ENCODE results near the gene MAD1L1.
A peak's percentile ranks its signal among the peaks of the same experiment; 100 is the strongest.

Gene MAD1L1

DNA sequence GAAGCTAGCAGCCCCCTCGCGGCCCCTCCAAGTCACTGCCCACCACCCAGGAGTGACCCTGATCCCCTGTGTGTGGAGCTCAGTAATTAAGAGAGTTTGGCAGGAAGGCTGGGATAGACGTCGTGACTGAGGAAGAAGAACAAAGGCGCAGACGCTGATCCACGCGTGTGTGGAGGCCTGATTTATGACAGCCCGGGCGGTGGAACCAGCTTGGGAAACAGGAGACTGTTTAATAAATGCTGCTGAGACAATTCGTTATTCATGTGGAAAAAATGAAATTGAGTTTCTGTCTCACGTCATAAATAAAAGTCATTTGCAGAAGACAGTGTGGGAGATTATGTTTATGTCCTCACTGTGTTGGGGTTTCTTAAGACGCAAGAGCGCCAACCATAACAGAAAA, 431.8 kb downstream of the MAD1L1 start:
- TF ChIP-seq, protein P1, sequence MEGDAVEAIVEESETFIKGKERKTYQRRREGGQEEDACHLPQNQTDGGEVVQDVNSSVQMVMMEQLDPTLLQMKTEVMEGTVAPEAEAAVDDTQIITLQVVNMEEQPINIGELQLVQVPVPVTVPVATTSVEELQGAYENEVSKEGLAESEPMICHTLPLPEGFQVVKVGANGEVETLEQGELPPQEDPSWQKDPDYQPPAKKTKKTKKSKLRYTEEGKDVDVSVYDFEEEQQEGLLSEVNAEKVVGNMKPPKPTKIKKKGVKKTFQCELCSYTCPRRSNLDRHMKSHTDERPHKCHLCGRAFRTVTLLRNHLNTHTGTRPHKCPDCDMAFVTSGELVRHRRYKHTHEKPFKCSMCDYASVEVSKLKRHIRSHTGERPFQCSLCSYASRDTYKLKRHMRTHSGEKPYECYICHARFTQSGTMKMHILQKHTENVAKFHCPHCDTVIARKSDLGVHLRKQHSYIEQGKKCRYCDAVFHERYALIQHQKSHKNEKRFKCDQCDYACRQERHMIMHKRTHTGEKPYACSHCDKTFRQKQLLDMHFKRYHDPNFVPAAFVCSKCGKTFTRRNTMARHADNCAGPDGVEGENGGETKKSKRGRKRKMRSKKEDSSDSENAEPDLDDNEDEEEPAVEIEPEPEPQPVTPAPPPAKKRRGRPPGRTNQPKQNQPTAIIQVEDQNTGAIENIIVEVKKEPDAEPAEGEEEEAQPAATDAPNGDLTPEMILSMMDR (IDR thresholded peaks at IDR 0.05; ENCODE audit: low read depth, low read length), result no peak
- no peaks in the 10 kb centered on the region for H3K36me3 ChIP-seq

DNA sequence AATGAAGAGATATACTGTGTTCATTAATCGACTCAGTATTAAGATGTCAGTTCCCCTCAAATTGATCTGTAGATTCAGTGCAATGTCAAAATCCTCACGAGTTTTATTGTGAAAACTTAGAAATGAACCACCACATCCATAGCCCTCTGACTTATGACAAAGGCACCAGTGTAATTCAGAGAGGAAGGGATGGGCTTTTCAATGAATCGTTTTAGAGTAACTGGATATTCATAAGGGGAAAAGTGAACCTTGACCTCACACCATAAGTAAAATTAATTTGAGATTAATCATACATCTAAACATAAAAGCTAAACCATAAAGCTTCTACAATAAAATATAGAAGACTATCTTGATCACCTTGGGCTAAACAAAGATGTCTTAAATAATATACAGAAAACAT, 434.6 kb downstream of the MAD1L1 start:
- Histone ChIP-seq H3K4me3 (ENCODE audit: low read depth, low read length) (no peak overlapping the region), H3K4me1 (no peaks in the 10 kb centered on the region), H3K9me3 (peaks cover 3% of the 10 kb centered on the region; the same call in 1 of the 2 replicates), H3K36me3 (no peaks in the 10 kb centered on the region), H3K27me3 (no peaks in the 10 kb centered on the region; the same call in 1 of the 2 replicates)
- TF ChIP-seq, protein P1 (IDR thresholded peaks at IDR 0.05; ENCODE audit: low read depth, low read length), result no peak
- DNase-seq, result no peak

More for the DNA sequence above, 431.8 kb downstream of the MAD1L1 start:
- Histone ChIP-seq H3K9me3 (peaks cover 3% of the 10 kb centered on the region; the same call in 1 of the 2 replicates), H3K27me3 (no peaks in the 10 kb centered on the region; the same call in 1 of the 2 replicates), H3K4me3 (ENCODE audit: low read depth, low read length) (no peak overlapping the region), H3K4me1 (no peaks in the 10 kb centered on the region)
- DNase-seq, result no peak

DNA sequence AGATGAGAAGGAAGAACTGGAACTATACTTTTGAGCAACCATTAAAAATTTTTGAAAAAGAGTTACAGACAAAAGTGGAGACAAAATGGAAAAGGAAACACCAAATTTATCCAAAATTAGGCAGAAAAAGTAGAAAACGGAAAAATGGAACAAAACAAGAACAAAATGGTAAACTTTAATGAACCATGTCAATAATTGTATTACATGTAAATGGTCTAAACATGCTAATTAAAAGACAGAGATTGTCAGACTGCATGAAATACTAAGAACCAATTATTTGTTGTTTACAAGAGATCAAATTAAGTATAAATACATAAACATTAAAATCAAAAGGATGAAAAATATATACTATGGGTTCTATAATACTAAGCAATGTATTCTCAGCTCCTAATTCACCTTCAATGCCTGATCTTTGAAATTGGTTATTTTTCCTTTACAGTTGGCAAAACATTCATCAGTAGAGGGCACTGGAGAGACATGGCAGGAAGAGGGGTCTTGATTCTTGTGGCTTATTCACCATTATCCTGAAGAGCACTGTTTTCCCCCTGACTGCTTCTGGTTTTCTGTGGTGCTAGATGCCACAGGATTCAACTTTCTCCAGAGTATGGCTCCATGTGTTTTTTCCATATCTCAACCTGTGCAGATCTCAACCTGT, 437.7 kb downstream of the MAD1L1 start:
- no peak for DNase-seq
- Histone ChIP-seq H3K27me3 (no peaks in the 10 kb centered on the region), H3K9me3 (no peaks in the 10 kb centered on the region), H3K4me1 (no peaks in the 10 kb centered on the region), H3K36me3 (no peaks in the 10 kb centered on the region), H3K4me3 (ENCODE audit: low read depth, low read length) (no peak overlapping the region)
- TF ChIP-seq, protein P1 (IDR thresholded peaks at IDR 0.05; ENCODE audit: low read depth, low read length), result peak; percentile 76

DNA sequence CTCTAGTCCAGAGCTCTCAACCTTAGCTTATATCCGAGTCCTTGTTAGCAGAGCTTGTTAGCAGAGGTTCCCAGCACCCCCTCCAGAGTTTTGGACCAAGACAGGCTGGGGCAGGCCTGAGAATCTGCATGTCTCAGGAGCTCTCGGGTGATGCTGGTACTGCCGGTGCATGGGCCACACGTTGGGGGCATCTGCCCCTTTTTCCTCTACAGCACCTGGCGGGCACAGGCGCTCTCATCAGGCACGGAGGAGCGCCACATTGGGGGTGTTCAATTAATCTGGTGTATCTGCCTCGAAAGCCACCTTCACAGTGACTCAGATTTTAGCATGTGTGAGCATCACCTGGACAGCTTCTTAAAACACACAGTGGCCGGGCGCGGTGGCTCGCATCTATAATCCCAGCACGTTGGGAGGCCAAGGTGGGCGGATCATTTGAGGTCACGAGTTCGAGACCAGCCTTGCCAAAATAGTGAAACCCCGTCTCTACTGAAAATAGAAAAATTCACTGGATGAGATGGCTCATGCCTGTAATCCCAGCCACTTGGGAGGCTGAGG, 445.0 kb downstream of the MAD1L1 start:
- DNase-seq, result no peak
- TF ChIP-seq, protein P1 (IDR thresholded peaks at IDR 0.05; ENCODE audit: low read depth, low read length), result no peak
- Histone ChIP-seq H3K4me1 (no peaks in the 10 kb centered on the region), H3K4me3 (ENCODE audit: low read depth, low read length) (no peak overlapping the region), H3K36me3 (no peaks in the 10 kb centered on the region), H3K27me3 (no peaks in the 10 kb centered on the region), H3K9me3 (no peaks in the 10 kb centered on the region)

DNA sequence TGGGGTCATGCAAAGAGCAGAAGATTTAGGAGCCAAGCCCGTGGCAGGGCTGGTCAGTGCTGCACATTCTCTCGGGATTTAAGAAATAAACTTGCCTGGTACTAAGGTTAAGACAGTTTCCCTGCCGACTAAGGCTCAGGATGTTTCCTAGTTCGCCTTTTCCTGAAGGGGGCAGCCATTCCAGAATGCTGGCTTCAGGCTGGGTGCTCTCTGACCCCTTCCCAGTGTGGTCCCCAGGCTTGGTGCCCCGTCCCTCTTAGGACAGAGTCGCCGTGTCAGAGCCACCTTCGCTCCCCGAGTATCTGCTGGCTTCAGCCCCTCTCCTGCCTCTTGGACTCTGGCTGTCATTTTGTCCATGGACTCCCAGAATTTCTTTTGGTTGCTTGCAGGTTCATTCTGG, 445.5 kb downstream of the MAD1L1 start:
- Histone ChIP-seq H3K4me1 (no peaks in the 10 kb centered on the region), H3K9me3 (no peaks in the 10 kb centered on the region), H3K4me3 (ENCODE audit: low read depth, low read length) (no peak overlapping the region), H3K36me3 (no peaks in the 10 kb centered on the region), H3K27me3 (no peaks in the 10 kb centered on the region)
- no peak for DNase-seq
- TF ChIP-seq, protein P1 (IDR thresholded peaks at IDR 0.05; ENCODE audit: low read depth, low read length), result no peak

DNA sequence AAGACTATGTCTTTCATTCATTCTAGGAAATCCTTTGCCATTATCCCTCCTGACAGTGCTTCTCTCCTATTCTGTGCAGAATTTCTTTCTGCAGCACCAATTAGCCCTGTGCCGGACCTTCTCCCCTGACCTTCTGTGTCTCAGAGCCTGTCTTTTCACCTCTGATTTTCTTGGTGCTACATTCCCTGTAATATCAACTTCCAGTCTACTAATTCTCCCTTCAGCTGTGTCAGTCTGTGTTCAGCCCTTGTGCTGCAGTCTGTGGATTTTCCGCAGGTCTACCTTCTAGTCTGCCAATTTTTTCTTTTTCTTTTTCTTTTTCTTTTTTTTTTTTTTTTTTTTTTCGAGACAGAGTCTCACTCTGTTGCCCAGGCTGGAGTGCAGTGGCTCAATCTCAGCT, 446.9 kb downstream of the MAD1L1 start:
- DNase-seq, result no peak
- Histone ChIP-seq H3K4me3 (ENCODE audit: low read depth, low read length) (no peak overlapping the region), H3K36me3 (no peaks in the 10 kb centered on the region), H3K4me1 (no peaks in the 10 kb centered on the region), H3K9me3 (no peaks in the 10 kb centered on the region), H3K27me3 (no peaks in the 10 kb centered on the region)
- TF ChIP-seq, protein P1 (IDR thresholded peaks at IDR 0.05; ENCODE audit: low read depth, low read length), result no peak

Measured in BE2C (cell line).